GM23338 (cell line): ENCODE measurements around the gene TACC3. TPM values are rescaled to one million over a fixed set of nuclear protein-coding genes. Genes with fewer than 3 reads are reported as not detected.

Experiments used
- ATAC-seq: fragments of 200-7000 bp; cut with Tn5 transposase; 3 replicates; pipeline ENCODE4 v1.9.1; 2020
- DNase-seq: peaks from one replicate; pipeline ENCODE4 v3.0.0-alpha.2; 2015; ENCODE audit warnings: low spot score
- H2AFZ ChIP-seq: fragments of 200-600 bp; sonication (generic); 2 replicates; pipeline ENCODE4 v1.8.0; 2016; ENCODE audit warnings: antibody characterized with exemption, mild to moderate bottlenecking, moderate library complexity
- H3F3A ChIP-seq: fragments of 200-600 bp; sonication (generic); replicated peaks from 2 replicates; pipeline ENCODE4 v1.8.0; 2017; ENCODE audit warnings: antibody characterized with exemption, mixed run types, low read depth
- H3K27ac ChIP-seq: fragments of 200-600 bp; sonication (generic); 2 replicates; pipeline ENCODE4 v1.6.1; 2016; ENCODE audit warnings: low read depth
- H3K27me3 ChIP-seq: fragments of 200-600 bp; sonication (generic); 2 replicates; pipeline ENCODE4 v1.8.0; 2016; ENCODE audit warnings: mild to moderate bottlenecking, mixed run types, moderate library complexity; ENCODE audit not compliant: insufficient read depth
- H3K36me3 ChIP-seq: fragments of 200-600 bp; sonication (generic); 2 replicates; pipeline ENCODE4 v1.8.0; 2016; ENCODE audit warnings: mild to moderate bottlenecking; ENCODE audit not compliant: insufficient read depth
- H3K4me1 ChIP-seq: fragments of 200-600 bp; sonication (generic); 2 replicates; pipeline ENCODE4 v1.8.0; 2016; ENCODE audit warnings: mild to moderate bottlenecking, moderate library complexity; ENCODE audit not compliant: insufficient read depth
- H3K4me2 ChIP-seq: fragments of 200-600 bp; sonication (generic); 2 replicates; pipeline ENCODE4 v1.7.1; 2017; ENCODE audit warnings: mixed run types
- H3K4me3 ChIP-seq: fragments of 200-600 bp; sonication (generic); 2 replicates; pipeline ENCODE4 v1.6.1; 2016; ENCODE audit warnings: mixed run types
- H3K79me2 ChIP-seq: fragments of 200-600 bp; sonication (generic); replicated peaks from 2 replicates; pipeline ENCODE4 v1.8.0; 2017; ENCODE audit warnings: mild to moderate bottlenecking; ENCODE audit not compliant: insufficient read depth
- H3K9me2 ChIP-seq: fragments of 200-600 bp; sonication (generic); 2 replicates; pipeline ENCODE4 v1.8.0; 2017; ENCODE audit not compliant: insufficient read depth
- H4K20me1 ChIP-seq: fragments of 200-600 bp; sonication (generic); replicated peaks from 2 replicates; pipeline ENCODE4 v1.8.0; 2017; ENCODE audit warnings: mild to moderate bottlenecking; ENCODE audit not compliant: insufficient read depth
- H3K27ac Mint-ChIP-seq: 2 replicates; pipeline ENCODE4 v1.8.0; 2020; ENCODE audit warnings: inconsistent platforms, mild to moderate bottlenecking, moderate library complexity, mixed read lengths
- H3K27me3 Mint-ChIP-seq: 3 replicates; pipeline ENCODE4 v1.8.0; 2022; ENCODE audit warnings: low read depth, mild to moderate bottlenecking, moderate library complexity, mixed read lengths, inconsistent platforms; ENCODE audit not compliant: insufficient read depth, poor library complexity
- H3K36me3 Mint-ChIP-seq: 3 replicates; pipeline ENCODE4 v1.8.0; 2021; ENCODE audit warnings: low read depth, mild to moderate bottlenecking, inconsistent platforms, moderate library complexity, mixed read lengths
- H3K4me1 Mint-ChIP-seq: 3 replicates; pipeline ENCODE4 v1.8.0; 2020; ENCODE audit warnings: mild to moderate bottlenecking, inconsistent platforms, mixed read lengths
- H3K4me3 Mint-ChIP-seq: 3 replicates; pipeline ENCODE4 v1.8.0; 2021; ENCODE audit warnings: moderate library complexity, mild to moderate bottlenecking, inconsistent platforms, mixed read lengths
- H3K9me3 Mint-ChIP-seq: 3 replicates; pipeline ENCODE4 v1.8.0; 2020; ENCODE audit warnings: moderate library complexity, mild to moderate bottlenecking, inconsistent platforms, mixed read lengths
- CREB1 ChIP-seq: fragments of 250-450 bp; sonication (Bioruptor Pico); IDR thresholded peaks from 2 replicates; pipeline ENCODE4 v1.5.0; 2020; ENCODE audit warnings: low read depth, mild to moderate bottlenecking, moderate library complexity
- ETS1 ChIP-seq: IDR thresholded peaks from 2 replicates; pipeline ENCODE4 v1.6.1; 2016; ENCODE audit warnings: antibody characterized with exemption
- EZH2 ChIP-seq: fragments of 200-600 bp; sonication (generic); IDR thresholded peaks from one replicate; pipeline ENCODE4 v1.8.0; 2017; ENCODE audit warnings: antibody characterized with exemption, mild to moderate bottlenecking, low read depth; ENCODE audit not compliant: unreplicated experiment
- NANOG ChIP-seq: IDR thresholded peaks from 2 replicates; pipeline ENCODE4 v1.6.1; 2016; ENCODE audit warnings: antibody characterized with exemption, borderline replicate concordance
- POLR2AphosphoS5 ChIP-seq: IDR thresholded peaks from 2 replicates; pipeline ENCODE4 v1.6.1; 2016; ENCODE audit warnings: antibody characterized with exemption, low read depth
- STAT1 ChIP-seq: IDR thresholded peaks from one replicate; pipeline ENCODE4 v1.6.1; 2016; ENCODE audit warnings: antibody characterized with exemption; ENCODE audit not compliant: unreplicated experiment
- ZNF114 ChIP-seq: fragments of 250-450 bp; sonication (Bioruptor Pico); IDR thresholded peaks from 2 replicates; pipeline ENCODE4 v1.5.0; 2020; ENCODE audit warnings: mild to moderate bottlenecking, moderate library complexity
- ZNF331 ChIP-seq: fragments of 250-450 bp; sonication (Bioruptor Pico); IDR thresholded peaks from 2 replicates; pipeline ENCODE4 v1.5.0; 2020; ENCODE audit warnings: low read depth, mild to moderate bottlenecking, moderate library complexity
- ZNF462 ChIP-seq: fragments of 250-450 bp; sonication (Bioruptor Pico); IDR thresholded peaks from 2 replicates; pipeline ENCODE4 v1.5.0; 2020; ENCODE audit warnings: mild to moderate bottlenecking, moderate library complexity
- polyA plus RNA-seq: library from polyadenylated mRNA; unstranded; fragments of >200 nt; fragmentation: Nextera tagmentation; extraction: Ambion mirVana; gene quantifications from 2 replicates; pipeline ENCODE4 v1.2.1, GENCODE V29; 2016
- total RNA-seq: library from RNA; depleted of rRNA; stranded (reverse); fragments of >200 nt; shearing (Covaris generic); gene quantifications from 2 replicates; pipeline ENCODE4 v1.2.3, GENCODE V29; 2014
- TF ChIP-seq, protein P1 (sequence below): IDR thresholded peaks from one replicate; pipeline ENCODE4 v1.6.1; 2018; ENCODE audit warnings: antibody characterized with exemption; ENCODE audit not compliant: unreplicated experiment

Gene TACC3
- total and polyA plus RNA-seq, 2 experiments from 2014 or later, result 120 TPM

DNA sequence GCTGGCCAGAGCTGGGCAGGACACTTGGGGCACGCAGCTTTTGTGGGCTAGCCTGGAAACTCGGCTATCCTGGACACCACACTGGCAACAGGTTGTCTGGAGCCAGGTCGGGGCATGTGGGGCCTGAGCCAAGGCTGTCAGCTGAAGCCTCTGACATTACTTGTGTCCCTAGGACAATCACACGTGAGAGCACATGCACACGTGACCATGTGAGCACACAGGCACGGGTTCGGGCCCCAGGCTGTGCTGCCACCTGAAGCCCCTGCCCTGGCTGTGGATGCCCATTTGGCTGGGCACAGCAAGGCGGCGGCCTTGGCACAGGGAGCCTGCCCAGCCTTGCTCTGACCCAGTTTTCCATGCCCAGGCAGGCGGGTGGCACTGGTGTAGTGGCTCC, 63.1 kb downstream of the TACC3 start (continued):
- TF ChIP-seq ZNF114 (CRISPR knock-in tag) (no peak), ZNF331 (no peak)
- TF ChIP-seq, protein P1, sequence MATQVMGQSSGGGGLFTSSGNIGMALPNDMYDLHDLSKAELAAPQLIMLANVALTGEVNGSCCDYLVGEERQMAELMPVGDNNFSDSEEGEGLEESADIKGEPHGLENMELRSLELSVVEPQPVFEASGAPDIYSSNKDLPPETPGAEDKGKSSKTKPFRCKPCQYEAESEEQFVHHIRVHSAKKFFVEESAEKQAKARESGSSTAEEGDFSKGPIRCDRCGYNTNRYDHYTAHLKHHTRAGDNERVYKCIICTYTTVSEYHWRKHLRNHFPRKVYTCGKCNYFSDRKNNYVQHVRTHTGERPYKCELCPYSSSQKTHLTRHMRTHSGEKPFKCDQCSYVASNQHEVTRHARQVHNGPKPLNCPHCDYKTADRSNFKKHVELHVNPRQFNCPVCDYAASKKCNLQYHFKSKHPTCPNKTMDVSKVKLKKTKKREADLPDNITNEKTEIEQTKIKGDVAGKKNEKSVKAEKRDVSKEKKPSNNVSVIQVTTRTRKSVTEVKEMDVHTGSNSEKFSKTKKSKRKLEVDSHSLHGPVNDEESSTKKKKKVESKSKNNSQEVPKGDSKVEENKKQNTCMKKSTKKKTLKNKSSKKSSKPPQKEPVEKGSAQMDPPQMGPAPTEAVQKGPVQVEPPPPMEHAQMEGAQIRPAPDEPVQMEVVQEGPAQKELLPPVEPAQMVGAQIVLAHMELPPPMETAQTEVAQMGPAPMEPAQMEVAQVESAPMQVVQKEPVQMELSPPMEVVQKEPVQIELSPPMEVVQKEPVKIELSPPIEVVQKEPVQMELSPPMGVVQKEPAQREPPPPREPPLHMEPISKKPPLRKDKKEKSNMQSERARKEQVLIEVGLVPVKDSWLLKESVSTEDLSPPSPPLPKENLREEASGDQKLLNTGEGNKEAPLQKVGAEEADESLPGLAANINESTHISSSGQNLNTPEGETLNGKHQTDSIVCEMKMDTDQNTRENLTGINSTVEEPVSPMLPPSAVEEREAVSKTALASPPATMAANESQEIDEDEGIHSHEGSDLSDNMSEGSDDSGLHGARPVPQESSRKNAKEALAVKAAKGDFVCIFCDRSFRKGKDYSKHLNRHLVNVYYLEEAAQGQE, result no peak

- H3K4me1 ChIP-seq, result no peaks in the 10 kb centered on the region; the same call in 1 of the 2 replicates
- H3K4me3 ChIP-seq, result no peak overlapping the region
- Mint-ChIP-seq H3K27me3 (peaks cover 8% of the 10 kb centered on the region), H3K4me1 (peaks cover 2% of the 10 kb centered on the region; the same call in 2 of the 3 replicates), H3K27ac (no peak overlapping the region), H3K36me3 (no peaks in the 10 kb centered on the region), H3K4me3 (no peak overlapping the region), H3K9me3 (no peaks in the 10 kb centered on the region)
- H3K27ac ChIP-seq, result no peak overlapping the region
- no peaks in the 10 kb centered on the region for H3K79me2 ChIP-seq
- 0 out of 2 replicates have a peak, but pooled peaks cover 2% of the 10 kb centered on the region for H3K27me3 ChIP-seq
- H3K4me2 ChIP-seq, result no peak overlapping the region
- no peaks in the 10 kb centered on the region for H4K20me1 ChIP-seq
- H3F3A ChIP-seq, result 0 out of 2 replicates have a peak, but pooled peaks cover 3% of the 10 kb centered on the region
- H3K9me2 ChIP-seq, result no peaks in the 10 kb centered on the region
- H2AFZ ChIP-seq, result no peak overlapping the region
- no peak for DNase-seq
- no peak for ATAC-seq
- H3K36me3 ChIP-seq, result no peaks in the 10 kb centered on the region
- TF ChIP-seq ZNF462 (CRISPR knock-in tag), result no peak
- no peak for TF ChIP-seq NANOG
- no peak for TF ChIP-seq CREB1 (CRISPR knock-in tag)
- TF ChIP-seq ETS1, result no peak
- TF ChIP-seq POLR2AphosphoS5, result no peak
- TF ChIP-seq EZH2, result no peak
- TF ChIP-seq, protein P1, result no peak
- TF ChIP-seq STAT1, result no peak
Measured at GRCh38 chr4:1784789-1785591, 63.7 kb downstream of the TACC3 start.
